Fibroblast of lung (primary cell): ENCODE results near the gene TXNDC5.

Experiments used
- CTCF ChIP-seq, 2 donors: IDR thresholded peaks in 1 of 2; conservative IDR thresholded peaks in 1 of 2; 1 replicate in 1 of 2; 2 replicates in 1 of 2; pipeline ENCODE4 v1.5.1; 2011 to 2012; ENCODE audit warnings: low read length in 2 of 2, control low read depth in 1 of 2, inconsistent platforms in 1 of 2, low read depth in 1 of 2, mild to moderate bottlenecking in 1 of 2
- EZH2 ChIP-seq: IDR thresholded peaks from 2 replicates; pipeline ENCODE4 v1.5.1; 2012; ENCODE audit warnings: low read length, control low read depth, mild to moderate bottlenecking; ENCODE audit errors: missing control alignments

- no peak for TF ChIP-seq CTCF (conservative IDR thresholded peaks at IDR 0.05 in 1 of 2, IDR thresholded peaks at IDR 0.05 in 1 of 2; ENCODE audit: low read depth in 1 of 2, low read length in 2 of 2)
- TF ChIP-seq EZH2: no peak
Measured at GRCh38 chr6:7902221-7902620, 8.4 kb downstream of the TXNDC5 start.
